Fibroblast of lung (primary cell): Measurements from ENCODE around the gene CCDC196. TPM values are rescaled to one million over a fixed set of nuclear protein-coding genes. Genes with fewer than 3 reads are reported as not detected.

Experiments used
- DNase-seq, 2 donors: peaks; one replicate each; pipeline versions ENCODE4 v3.0.0 to v3.0.0-alpha.2; 2010; ENCODE audit warnings: low read depth in 2 of 2
- H2AFZ ChIP-seq: 2 replicates; pipeline ENCODE4 v1.5.1; 2012; ENCODE audit warnings: low read length, control low read depth, inconsistent platforms
- H3K27ac ChIP-seq: 2 replicates; pipeline ENCODE4 v1.5.1; 2011; ENCODE audit warnings: low read length, control low read depth; ENCODE audit not compliant: insufficient read depth
- H3K27me3 ChIP-seq: 2 replicates; pipeline ENCODE4 v1.5.1; 2011; ENCODE audit warnings: mild to moderate bottlenecking, low read length; ENCODE audit not compliant: control insufficient read depth, insufficient read depth
- H3K36me3 ChIP-seq: 2 replicates; pipeline ENCODE4 v1.5.1; 2011; ENCODE audit warnings: low read length; ENCODE audit not compliant: control insufficient read depth, insufficient read depth
- H3K4me1 ChIP-seq: 2 replicates; pipeline ENCODE4 v1.5.1; 2011; ENCODE audit warnings: low read length; ENCODE audit not compliant: control insufficient read depth, insufficient read depth; ENCODE audit errors: extremely low read depth
- H3K4me2 ChIP-seq: 2 replicates; pipeline ENCODE4 v1.5.1; 2011; ENCODE audit warnings: low read length, control low read depth; ENCODE audit not compliant: insufficient read depth; ENCODE audit errors: extremely low read depth
- H3K4me3 ChIP-seq, 4 experiments: fragments of 200-600 bp in 1 of 4; sonication (generic) in 1 of 4; replicated peaks in 1 of 4; 2 replicates each; pipeline ENCODE4 v1.5.1; 2011 to 2016; ENCODE audit warnings: low read length in 4 of 4, low read depth in 3 of 4, mild to moderate bottlenecking in 3 of 4, control low read depth in 2 of 4, inconsistent platforms in 1 of 4, mixed read lengths in 1 of 4; ENCODE audit not compliant: insufficient read depth in 1 of 4; ENCODE audit errors: control extremely low read depth in 1 of 4
- H3K79me2 ChIP-seq: 2 replicates; pipeline ENCODE4 v1.5.1; 2012; ENCODE audit warnings: mild to moderate bottlenecking, low read length, inconsistent platforms; ENCODE audit not compliant: control insufficient read depth, insufficient read depth
- H3K9ac ChIP-seq: 2 replicates; pipeline ENCODE4 v1.5.1; 2011; ENCODE audit warnings: mild to moderate bottlenecking, low read length, control low read depth; ENCODE audit not compliant: insufficient read depth
- H3K9me3 ChIP-seq: 2 replicates; pipeline ENCODE4 v1.5.1; 2012; ENCODE audit warnings: low read depth, low read length; ENCODE audit not compliant: control insufficient read depth, insufficient read depth
- H4K20me1 ChIP-seq: 2 replicates; pipeline ENCODE4 v1.5.1; 2011; ENCODE audit warnings: low read length; ENCODE audit not compliant: control insufficient read depth, insufficient read depth; ENCODE audit errors: extremely low read depth
- CTCF ChIP-seq, 2 donors: IDR thresholded peaks in 1 of 2; conservative IDR thresholded peaks in 1 of 2; 1 replicate in 1 of 2; 2 replicates in 1 of 2; pipeline ENCODE4 v1.5.1; 2011 to 2012; ENCODE audit warnings: low read length in 2 of 2, control low read depth in 1 of 2, inconsistent platforms in 1 of 2, low read depth in 1 of 2, mild to moderate bottlenecking in 1 of 2
- EZH2 ChIP-seq: IDR thresholded peaks from 2 replicates; pipeline ENCODE4 v1.5.1; 2012; ENCODE audit warnings: low read length, control low read depth, mild to moderate bottlenecking; ENCODE audit errors: missing control alignments
- polyA plus RNA-seq, 2 donors: library from polyadenylated mRNA; depleted of rRNA in 1 of 2; stranded (reverse) in 1 of 2; unstranded in 1 of 2; fragments of >200 nt; gene quantifications; 2 replicates each; pipeline ENCODE4 v1.2.1, GENCODE V29; 2011 to 2012; ENCODE audit warnings: missing spikeins in 1 of 2
- total RNA-seq: library from RNA; depleted of rRNA; stranded (reverse); fragments of >200 nt; gene quantifications from 2 replicates; pipeline ENCODE4 v1.2.1, GENCODE V29; 2014

Gene CCDC196
- total and polyA plus RNA-seq, 2 donors (not counting 1 experiment from before 2014, with no cell fraction given): not detected

- Histone ChIP-seq H3K27me3 (no peaks in the 10 kb centered on the region), H3K4me2 (no peak overlapping the region), H3K9ac (no peak overlapping the region), H4K20me1 (no peaks in the 10 kb centered on the region), H3K27ac (no peak overlapping the region), H3K4me3 (no peak overlapping the region), H3K9me3 (no peaks in the 10 kb centered on the region), H3K36me3 (no peaks in the 10 kb centered on the region), H3K79me2 (no peaks in the 10 kb centered on the region), H3K4me1 (no peaks in the 10 kb centered on the region), H2AFZ (no peak overlapping the region)
- no peak for TF ChIP-seq EZH2
- TF ChIP-seq CTCF (conservative IDR thresholded peaks at IDR 0.05 in 1 of 2, IDR thresholded peaks at IDR 0.05 in 1 of 2; ENCODE audit: low read depth in 1 of 2, low read length in 2 of 2): no peak
- no peak for DNase-seq
Measured at GRCh38 chr14:66443785-66444184, 42.4 kb upstream of the CCDC196 start.

- Histone ChIP-seq H2AFZ (no peak overlapping the region), H3K4me2 (no peak overlapping the region), H3K9me3 (no peaks in the 10 kb centered on the region), H3K36me3 (no peaks in the 10 kb centered on the region), H3K79me2 (no peaks in the 10 kb centered on the region), H3K27me3 (no peaks in the 10 kb centered on the region), H3K4me1 (no peaks in the 10 kb centered on the region), H4K20me1 (no peaks in the 10 kb centered on the region), H3K4me3 (no peak overlapping the region), H3K27ac (no peak overlapping the region), H3K9ac (no peak overlapping the region)
- no peak for TF ChIP-seq CTCF (conservative IDR thresholded peaks at IDR 0.05 in 1 of 2, IDR thresholded peaks at IDR 0.05 in 1 of 2; ENCODE audit: low read depth in 1 of 2, low read length in 2 of 2)
- TF ChIP-seq EZH2: no peak
- peak in 1 of 2 donors; percentile 16 for DNase-seq
Measured at GRCh38 chr14:66444271-66444927, 41.8 kb upstream of the CCDC196 start.

GRCh38 chr14:66445936-66446335 is 40.2 kb upstream of the CCDC196 start:
- Histone ChIP-seq H3K79me2 (no peaks in the 10 kb centered on the region), H3K4me2 (no peak overlapping the region), H3K4me3 (no peak overlapping the region), H3K36me3 (no peaks in the 10 kb centered on the region), H3K9me3 (no peaks in the 10 kb centered on the region), H3K4me1 (no peaks in the 10 kb centered on the region), H2AFZ (no peak overlapping the region), H3K9ac (no peak overlapping the region), H3K27me3 (no peaks in the 10 kb centered on the region), H4K20me1 (no peaks in the 10 kb centered on the region), H3K27ac (no peak overlapping the region)
- TF ChIP-seq EZH2: no peak
- no peak for TF ChIP-seq CTCF (conservative IDR thresholded peaks at IDR 0.05 in 1 of 2, IDR thresholded peaks at IDR 0.05 in 1 of 2; ENCODE audit: low read depth in 1 of 2, low read length in 2 of 2)
- no peak for DNase-seq
